HG03571 (cell line): ENCODE results near the gene XRCC4.

Experiments
- ATAC-seq: cut with Tn5 transposase; IDR thresholded peaks from one replicate; pipeline ENCODE4 v1.9.1; 2021; ENCODE audit not compliant: unreplicated experiment

The XRCC4 gene

GRCh38 chr5:83374547-83374946, 297.2 kb downstream of the XRCC4 start:
- no peak for ATAC-seq

GRCh38 chr5:83375049-83375745, 297.9 kb downstream of the XRCC4 start:
- no peak for ATAC-seq

GRCh38 chr5:83376461-83376860, 299.1 kb downstream of the XRCC4 start:
- no peak for ATAC-seq

- ATAC-seq, result no peak
Observed at GRCh38 chr5:83377131-83377865, 300.0 kb downstream of the XRCC4 start.

- ATAC-seq, result no peak
Observed at GRCh38 chr5:83378624-83379289, 301.4 kb downstream of the XRCC4 start.

GRCh38 chr5:83385812-83386211, 308.5 kb downstream of the XRCC4 start:
- no peak for ATAC-seq

GRCh38 chr5:83387041-83387440, 309.7 kb downstream of the XRCC4 start:
- ATAC-seq, result no peak

GRCh38 chr5:83388608-83389007, 311.3 kb downstream of the XRCC4 start:
- ATAC-seq, result no peak

- ATAC-seq, result no peak
Observed at GRCh38 chr5:83392766-83393503, 315.6 kb downstream of the XRCC4 start.

GRCh38 chr5:83393504-83393866, 316.1 kb downstream of the XRCC4 start:
- no peak for ATAC-seq

GRCh38 chr5:83394190-83394589, 316.8 kb downstream of the XRCC4 start:
- no peak for ATAC-seq

- ATAC-seq, result no peak
Observed at GRCh38 chr5:83396662-83397061, 319.3 kb downstream of the XRCC4 start.

GRCh38 chr5:83397658-83398057, 320.3 kb downstream of the XRCC4 start:
- ATAC-seq, result no peak

- ATAC-seq, result no peak
Observed at GRCh38 chr5:83400241-83400640, 322.9 kb downstream of the XRCC4 start.

GRCh38 chr5:83400701-83401100, 323.4 kb downstream of the XRCC4 start:
- no peak for ATAC-seq

- ATAC-seq, result no peak
Observed at GRCh38 chr5:83401122-83401731, 323.9 kb downstream of the XRCC4 start.

GRCh38 chr5:83401775-83402174, 324.4 kb downstream of the XRCC4 start:
- ATAC-seq, result no peak
